GDM1 (cell line): ENCODE results near the gene FAM83C.

Experiments
- DNase-seq: peaks from one replicate; lab custom pipeline; 2025; lab: John Stamatoyannopoulos, UW

Gene FAM83C

GRCh38 chr20:35291654-35292503, at the start of gene FAM83C:
Gene FAM83C, minus strand, starts transcription at chr20:35292425. Its CDS starts 121 bp downstream, at chr20:35292304.
- no peak for DNase-seq

GRCh38 chr20:35341366-35342028, 49.3 kb upstream of the FAM83C start:
- no peak for DNase-seq

GRCh38 chr20:35340436-35340835, 48.2 kb upstream of the FAM83C start:
- DNase-seq: no peak

- no peak for DNase-seq
Measured at GRCh38 chr20:35339636-35340035, 47.4 kb upstream of the FAM83C start.

- DNase-seq: no peak
Measured at GRCh38 chr20:35339007-35339406, 46.8 kb upstream of the FAM83C start.

GRCh38 chr20:35334311-35335101, 42.3 kb upstream of the FAM83C start:
- DNase-seq: no peak

- DNase-seq: no peak
Measured at GRCh38 chr20:35333606-35334005, 41.4 kb upstream of the FAM83C start.

- no peak for DNase-seq
Measured at GRCh38 chr20:35332540-35333200, 40.4 kb upstream of the FAM83C start.

- DNase-seq: no peak
Measured at GRCh38 chr20:35329435-35330139, 37.4 kb upstream of the FAM83C start.

- no peak for DNase-seq
Measured at GRCh38 chr20:35328689-35329088, 36.5 kb upstream of the FAM83C start.

- no peak for DNase-seq
Measured at GRCh38 chr20:35328095-35328685, 36.0 kb upstream of the FAM83C start.

- no peak for DNase-seq
Measured at GRCh38 chr20:35327074-35327976, 35.1 kb upstream of the FAM83C start.

GRCh38 chr20:35326740-35327073, 34.5 kb upstream of the FAM83C start:
- DNase-seq: no peak

- DNase-seq: no peak
Measured at GRCh38 chr20:35326021-35326739, 34.0 kb upstream of the FAM83C start.

- DNase-seq: no peak
Measured at GRCh38 chr20:35325401-35325800, 33.2 kb upstream of the FAM83C start.

- no peak for DNase-seq
Measured at GRCh38 chr20:35320396-35321126, 28.3 kb upstream of the FAM83C start.

- DNase-seq: no peak
Measured at GRCh38 chr20:35319871-35320197, 27.6 kb upstream of the FAM83C start.

- no peak for DNase-seq
Measured at GRCh38 chr20:35319192-35319870, 27.1 kb upstream of the FAM83C start.
